Measurements from ENCODE around the gene CD96. TPM values are rescaled to one million over a fixed set of nuclear protein-coding genes. Genes with fewer than 3 reads are reported as not detected.

CD96 gene
- total and polyA plus RNA-seq, 12 donors, result 0.22 to 5.6 (median 0.90) TPM; not detected in 1

GRCh38 chr3:111590143-111590491 lies 48.1 kb downstream of the CD96 start:
- Histone ChIP-seq H3K36me3 (replicated peaks in 1 of 2) (no peaks in the 10 kb centered on the region), H3K27me3 (no peaks in the 10 kb centered on the region), H3K9me3 (replicated peaks in 1 of 3) (no peaks in the 10 kb centered on the region), H3K27ac (no peak overlapping the region), H3K4me1 (replicated peaks in 1 of 2) (no peaks in the 10 kb centered on the region), H3K4me3 (no peak overlapping the region)
- 80 to 96% (median 91%) methylated on average over 1 of the region's 1 CpG for WGBS, 4 donors
- intact Hi-C loops (cut with DNase I), result no loop called here
- TF ChIP-seq CTCF (IDR thresholded peaks at IDR 0.05), result no peak
- no peak for TF ChIP-seq POLR2A (IDR thresholded peaks at IDR 0.05)
- DNase-seq, result no peak

GRCh38 chr3:111591555-111591954 lies 49.6 kb downstream of the CD96 start:
- no peak for DNase-seq
- Histone ChIP-seq H3K4me3 (no peak overlapping the region), H3K4me1 (replicated peaks in 1 of 2) (no peaks in the 10 kb centered on the region), H3K27ac (no peak overlapping the region), H3K36me3 (replicated peaks in 1 of 2) (no peaks in the 10 kb centered on the region), H3K27me3 (no peaks in the 10 kb centered on the region), H3K9me3 (replicated peaks in 1 of 3) (no peaks in the 10 kb centered on the region)
- 84 to 89% (median 87%) methylated on average over 3 of the region's 3 CpGs for whole genome bisulfite sequencing, 4 donors
- intact Hi-C loops (cut with DNase I), result no loop called here
- no peak for TF ChIP-seq POLR2A (IDR thresholded peaks at IDR 0.05)
- TF ChIP-seq CTCF (IDR thresholded peaks at IDR 0.05), result no peak

GRCh38 chr3:111592143-111592542 lies 50.1 kb downstream of the CD96 start:
- intact Hi-C loops (cut with DNase I), result no loop called here
- DNase-seq, result no peak
- H3K4me1 ChIP-seq (replicated peaks in 1 of 2), result no peaks in the 10 kb centered on the region
- TF ChIP-seq CTCF (IDR thresholded peaks at IDR 0.05) (no peak), POLR2A (IDR thresholded peaks at IDR 0.05) (no peak)
- H3K27ac ChIP-seq, result no peak overlapping the region
- H3K36me3 ChIP-seq (replicated peaks in 1 of 2), result no peaks in the 10 kb centered on the region
- no peak overlapping the region for H3K4me3 ChIP-seq
- no peaks in the 10 kb centered on the region for H3K27me3 ChIP-seq
- H3K9me3 ChIP-seq (replicated peaks in 1 of 3), result no peaks in the 10 kb centered on the region

- no peak overlapping the region for H3K27ac ChIP-seq
- intact Hi-C loops (cut with DNase I), result no loop called here
- WGBS, 4 donors, result 65 to 81% (median 75%) methylated on average over 5 of the region's 5 CpGs
Measured at GRCh38 chr3:111592936-111593335, 50.9 kb downstream of the CD96 start.

More at GRCh38 chr3:111592936-111593335, 50.9 kb downstream of the CD96 start:
- Histone ChIP-seq H3K9me3 (replicated peaks in 1 of 3) (no peaks in the 10 kb centered on the region), H3K4me3 (no peak overlapping the region), H3K27me3 (no peaks in the 10 kb centered on the region), H3K36me3 (replicated peaks in 1 of 2) (no peaks in the 10 kb centered on the region), H3K4me1 (replicated peaks in 1 of 2) (no peaks in the 10 kb centered on the region)
- DNase-seq, result no peak
- TF ChIP-seq POLR2A (IDR thresholded peaks at IDR 0.05), result no peak
- TF ChIP-seq CTCF (IDR thresholded peaks at IDR 0.05), result no peak

Data from adrenal gland (tissue), 12 donors.